ENCODE data around the gene GOLGA6L24. TPM values are rescaled to one million over a fixed set of nuclear protein-coding genes. Genes with fewer than 3 reads are reported as not detected.
"Not testable (repeated sequence)": the region's sequence is repeated elsewhere in the genome, so short reads cannot be mapped to it uniquely, and the experiment has no call there.

Gene GOLGA6L24
- total RNA-seq, result not detected
- not detected for polyA plus RNA-seq
- total RNA-seq, result not detected

DNA sequence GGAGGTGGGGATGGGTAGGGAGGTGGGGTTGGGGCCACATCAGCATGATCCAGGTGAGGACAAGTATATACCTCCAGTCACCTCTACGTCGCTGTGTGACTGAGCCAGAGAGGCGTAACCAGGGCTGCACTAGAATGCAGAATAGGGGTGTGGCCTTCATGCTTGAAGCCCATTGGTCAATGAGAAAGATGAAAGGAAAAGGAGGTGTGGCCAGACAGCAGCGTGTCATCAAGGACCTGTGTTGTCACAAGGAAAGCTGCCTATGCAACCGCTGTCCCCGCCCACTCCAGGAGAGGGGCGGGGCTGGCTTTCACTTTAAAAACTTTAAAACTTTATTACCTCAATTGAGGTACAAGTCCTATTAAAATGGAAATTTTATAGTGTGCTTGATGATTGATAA lies at the start of gene GOLGA6L24:
TSS of gene GOLGA6L24 (minus strand) at position 101 of the 400 bp plus-strand sequence. CDS start at position 40, 61 bp downstream.
- DNase-seq; H3K27ac ChIP-seq (ENCODE audit: low read depth, low read length); ATAC-seq; POLR2A ChIA-PET; H3K27ac Mint-ChIP-seq; H3K4me3 Mint-ChIP-seq; H3K4me1 Mint-ChIP-seq; H3K4me1 ChIP-seq (ENCODE audit: control insufficient read depth in 2 of 2, insufficient read depth in 2 of 2, low read length in 2 of 2); H3K27me3 Mint-ChIP-seq; H3K36me3 Mint-ChIP-seq; CTCF ChIA-PET; H3K9me3 ChIP-seq (ENCODE audit: control insufficient read depth in 2 of 3, low read length in 3 of 3); H3K9me3 Mint-ChIP-seq; H3K36me3 ChIP-seq (ENCODE audit: control insufficient read depth in 2 of 3, insufficient read depth in 3 of 3, low read length in 3 of 3); H3K27me3 ChIP-seq (ENCODE audit: control insufficient read depth in 2 of 2, insufficient read depth in 2 of 2, low read length in 2 of 2); intact Hi-C loops (cut with micrococcal nuclease); H3K4me3 ChIP-seq (ENCODE audit: low read length): not testable (repeated sequence)

GRCh38 chr15:28402774-28403435 lies 45.0 kb upstream of the GOLGA6L24 start:
- H3K36me3 Mint-ChIP-seq; H3K9me3 ChIP-seq (ENCODE audit: control insufficient read depth in 2 of 3, low read length in 3 of 3); H3K4me1 ChIP-seq (ENCODE audit: control insufficient read depth in 2 of 2, insufficient read depth in 2 of 2, low read length in 2 of 2); H3K27me3 Mint-ChIP-seq; POLR2A ChIA-PET; H3K27me3 ChIP-seq (ENCODE audit: control insufficient read depth in 2 of 2, insufficient read depth in 2 of 2, low read length in 2 of 2); ATAC-seq; H3K9me3 Mint-ChIP-seq; H3K4me1 Mint-ChIP-seq; intact Hi-C loops (cut with micrococcal nuclease); H3K27ac Mint-ChIP-seq; CTCF ChIA-PET; H3K36me3 ChIP-seq (ENCODE audit: control insufficient read depth in 2 of 3, insufficient read depth in 3 of 3, low read length in 3 of 3); DNase-seq; H3K4me3 Mint-ChIP-seq; H3K27ac ChIP-seq (ENCODE audit: low read depth, low read length); H3K4me3 ChIP-seq (ENCODE audit: low read length): not testable (repeated sequence)

DNA sequence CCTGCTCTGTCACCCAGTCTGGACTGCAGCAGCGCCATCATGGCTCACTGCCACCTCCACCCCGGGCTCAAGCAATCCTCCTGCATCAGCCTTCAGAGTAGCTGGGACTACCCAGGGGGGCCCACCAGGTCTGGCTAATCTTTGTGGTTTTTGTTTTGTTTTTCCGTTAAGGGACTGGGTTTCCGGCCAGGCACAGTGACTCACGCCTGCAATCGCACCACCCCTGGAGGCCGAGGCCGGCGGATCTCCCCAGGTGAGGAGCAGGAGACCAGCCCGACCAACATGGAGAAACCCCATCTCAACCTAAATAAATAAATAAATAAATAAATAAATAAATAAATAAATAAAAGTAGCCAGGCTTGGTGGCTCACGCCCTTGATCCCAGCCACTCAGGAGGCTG lies 38.1 kb upstream of the GOLGA6L24 start:
- intact Hi-C loops (cut with micrococcal nuclease); CTCF ChIA-PET; H3K9me3 ChIP-seq (ENCODE audit: control insufficient read depth in 2 of 3, low read length in 3 of 3); H3K4me3 ChIP-seq (ENCODE audit: low read length); H3K4me1 ChIP-seq (ENCODE audit: control insufficient read depth in 2 of 2, insufficient read depth in 2 of 2, low read length in 2 of 2); H3K27ac Mint-ChIP-seq; H3K27me3 ChIP-seq (ENCODE audit: control insufficient read depth in 2 of 2, insufficient read depth in 2 of 2, low read length in 2 of 2); POLR2A ChIA-PET; H3K27ac ChIP-seq (ENCODE audit: low read depth, low read length); H3K9me3 Mint-ChIP-seq; ATAC-seq; H3K36me3 Mint-ChIP-seq; DNase-seq; H3K36me3 ChIP-seq (ENCODE audit: control insufficient read depth in 2 of 3, insufficient read depth in 3 of 3, low read length in 3 of 3); H3K27me3 Mint-ChIP-seq; H3K4me1 Mint-ChIP-seq; H3K4me3 Mint-ChIP-seq: not testable (repeated sequence)

DNA sequence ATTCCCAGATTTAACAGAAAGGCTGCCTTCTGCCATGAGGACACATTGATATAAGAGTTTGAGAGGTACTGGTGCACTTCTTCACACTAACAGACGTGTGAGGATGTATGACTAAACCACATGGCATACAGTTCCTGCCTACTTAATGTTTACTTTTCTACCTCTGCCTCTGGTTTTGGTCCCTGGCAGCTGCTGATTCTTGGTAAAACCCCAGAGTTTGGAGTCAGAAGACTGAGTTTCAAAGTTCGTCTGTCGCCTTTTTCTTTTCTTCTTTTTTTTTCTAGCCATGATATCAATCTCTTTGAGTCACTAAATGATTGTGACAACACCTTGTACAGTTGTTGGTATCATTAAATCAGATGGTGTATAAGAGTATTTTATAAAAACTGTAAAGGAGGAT lies 22.2 kb upstream of the GOLGA6L24 start:
- H3K27ac Mint-ChIP-seq; H3K36me3 Mint-ChIP-seq; H3K9me3 ChIP-seq (ENCODE audit: control insufficient read depth in 2 of 3, low read length in 3 of 3); H3K9me3 Mint-ChIP-seq; H3K36me3 ChIP-seq (ENCODE audit: control insufficient read depth in 2 of 3, insufficient read depth in 3 of 3, low read length in 3 of 3); H3K4me1 Mint-ChIP-seq; H3K27me3 ChIP-seq (ENCODE audit: control insufficient read depth in 2 of 2, insufficient read depth in 2 of 2, low read length in 2 of 2); CTCF ChIA-PET; H3K27ac ChIP-seq (ENCODE audit: low read depth, low read length); POLR2A ChIA-PET; H3K4me3 Mint-ChIP-seq; H3K4me3 ChIP-seq (ENCODE audit: low read length); H3K27me3 Mint-ChIP-seq; H3K4me1 ChIP-seq (ENCODE audit: control insufficient read depth in 2 of 2, insufficient read depth in 2 of 2, low read length in 2 of 2); DNase-seq; intact Hi-C loops (cut with micrococcal nuclease); ATAC-seq: not testable (repeated sequence)

DNA sequence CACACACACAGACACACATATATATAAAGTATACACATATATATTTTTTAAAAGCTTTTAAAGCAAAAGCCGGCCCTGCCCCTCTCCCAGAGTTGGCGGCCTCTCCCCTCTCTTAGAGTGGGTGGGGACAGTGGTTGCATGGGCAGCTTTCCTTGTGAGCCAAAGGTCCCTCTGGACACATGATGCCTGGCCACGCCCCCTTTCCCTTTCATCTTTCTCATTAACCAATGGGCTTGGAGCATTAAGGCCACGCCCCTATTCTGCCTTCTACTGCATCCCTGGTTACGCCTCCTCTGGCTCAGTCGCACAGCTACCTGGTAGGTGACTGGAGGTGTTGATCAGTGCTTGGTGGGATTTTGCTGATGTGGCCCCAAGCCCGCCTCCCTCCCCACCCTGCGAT lies 20.5 kb upstream of the GOLGA6L24 start, which contains the start of gene GOLGA8F:
TSS of gene GOLGA8F (plus strand) at position 301 of the 400 bp plus-strand sequence. CDS start at position 399, 98 bp downstream.
- H3K9me3 Mint-ChIP-seq; H3K4me1 ChIP-seq (ENCODE audit: control insufficient read depth in 2 of 2, insufficient read depth in 2 of 2, low read length in 2 of 2); ATAC-seq; H3K27ac ChIP-seq (ENCODE audit: low read depth, low read length); CTCF ChIA-PET; intact Hi-C loops (cut with micrococcal nuclease); H3K27me3 Mint-ChIP-seq; H3K27me3 ChIP-seq (ENCODE audit: control insufficient read depth in 2 of 2, insufficient read depth in 2 of 2, low read length in 2 of 2); H3K27ac Mint-ChIP-seq; H3K4me3 Mint-ChIP-seq; DNase-seq; H3K36me3 Mint-ChIP-seq; H3K36me3 ChIP-seq (ENCODE audit: control insufficient read depth in 2 of 3, insufficient read depth in 3 of 3, low read length in 3 of 3); H3K4me3 ChIP-seq (ENCODE audit: low read length); POLR2A ChIA-PET; H3K9me3 ChIP-seq (ENCODE audit: control insufficient read depth in 2 of 3, low read length in 3 of 3); H3K4me1 Mint-ChIP-seq: not testable (repeated sequence)

DNA sequence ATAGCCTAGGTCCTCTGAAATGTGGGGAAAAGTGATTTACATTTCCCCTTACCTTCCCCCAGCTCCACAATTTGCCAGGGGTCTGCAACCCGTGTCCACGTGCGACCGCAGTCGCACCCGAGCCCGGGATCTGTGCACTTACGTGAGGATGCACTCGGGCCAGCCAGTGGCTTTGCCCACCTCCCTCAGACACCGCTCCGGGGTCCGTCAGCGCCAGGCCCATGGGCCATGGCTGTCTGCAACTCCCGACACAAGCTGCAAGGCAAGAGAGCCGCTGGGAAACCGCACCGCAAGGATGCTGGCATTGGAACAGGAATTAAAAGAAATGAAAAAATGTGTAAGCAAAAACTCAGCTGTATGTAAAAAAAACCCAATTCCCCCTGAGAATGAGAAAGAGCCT lies 7.6 kb upstream of the GOLGA6L24 start:
- H3K36me3 ChIP-seq (ENCODE audit: control insufficient read depth in 2 of 3, insufficient read depth in 3 of 3, low read length in 3 of 3); H3K9me3 Mint-ChIP-seq; CTCF ChIA-PET; H3K4me3 Mint-ChIP-seq; H3K27ac Mint-ChIP-seq; H3K27me3 ChIP-seq (ENCODE audit: control insufficient read depth in 2 of 2, insufficient read depth in 2 of 2, low read length in 2 of 2); POLR2A ChIA-PET; H3K27me3 Mint-ChIP-seq; H3K9me3 ChIP-seq (ENCODE audit: control insufficient read depth in 2 of 3, low read length in 3 of 3); DNase-seq; H3K4me3 ChIP-seq (ENCODE audit: low read length); intact Hi-C loops (cut with micrococcal nuclease); H3K4me1 Mint-ChIP-seq; H3K4me1 ChIP-seq (ENCODE audit: control insufficient read depth in 2 of 2, insufficient read depth in 2 of 2, low read length in 2 of 2); H3K36me3 Mint-ChIP-seq; ATAC-seq; H3K27ac ChIP-seq (ENCODE audit: low read depth, low read length): not testable (repeated sequence)

DNA sequence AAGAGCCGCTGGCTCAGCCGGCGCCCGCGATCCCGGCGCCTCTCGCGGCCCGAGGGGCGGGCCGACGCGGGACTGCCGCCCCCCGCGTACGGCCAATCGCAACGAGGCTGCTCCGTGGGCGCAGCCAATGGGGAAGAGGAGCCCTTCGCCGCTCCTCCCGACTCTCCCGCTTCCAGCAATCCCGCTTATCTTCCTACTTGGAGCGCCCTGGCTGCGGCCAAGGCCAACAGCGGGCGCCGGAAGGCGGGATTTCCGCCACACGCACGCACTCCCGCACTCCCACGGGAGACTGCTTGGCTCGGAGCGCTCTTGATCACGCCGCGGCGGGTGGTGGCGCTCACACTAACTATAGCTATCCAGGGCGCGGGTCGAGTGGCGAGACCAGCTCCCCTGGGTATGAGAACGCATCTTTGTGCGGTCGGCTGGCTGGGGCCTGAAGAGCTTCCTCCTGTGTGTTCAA lies 35.7 kb downstream of the GOLGA6L24 start, which contains the start of gene HERC2:
TSS of gene HERC2 (minus strand) at position 51 of the 460 bp plus-strand sequence. CDS start 746 bp downstream, outside the sequence.
- Mint-ChIP-seq H3K4me3 (peak within 1 kb of the TSS; percentile 89 to 100 (median 99)), H3K27ac (peak within 1 kb of the TSS in 8 of 9 donors; percentile 79 to 96 (median 94))
- H3K36me3 ChIP-seq (ENCODE audit: control insufficient read depth in 2 of 3, insufficient read depth in 3 of 3, low read length in 3 of 3); H3K27me3 Mint-ChIP-seq; H3K27me3 ChIP-seq (ENCODE audit: control insufficient read depth in 2 of 2, insufficient read depth in 2 of 2, low read length in 2 of 2); H3K4me1 Mint-ChIP-seq; POLR2A ChIA-PET; H3K4me3 ChIP-seq (ENCODE audit: low read length); CTCF ChIA-PET; H3K4me1 ChIP-seq (ENCODE audit: control insufficient read depth in 2 of 2, insufficient read depth in 2 of 2, low read length in 2 of 2); ATAC-seq; DNase-seq; H3K9me3 Mint-ChIP-seq; H3K36me3 Mint-ChIP-seq; intact Hi-C loops (cut with micrococcal nuclease); H3K9me3 ChIP-seq (ENCODE audit: control insufficient read depth in 2 of 3, low read length in 3 of 3); H3K27ac ChIP-seq (ENCODE audit: low read depth, low read length): not testable (repeated sequence)
